ENCODE data around the gene DAP. TPM values are rescaled to one million over a fixed set of nuclear protein-coding genes. Genes with fewer than 3 reads are reported as not detected.

DAP gene
- total and polyA plus RNA-seq, 10 donors: 29.4 to 111 (median 65.2) TPM

DNA sequence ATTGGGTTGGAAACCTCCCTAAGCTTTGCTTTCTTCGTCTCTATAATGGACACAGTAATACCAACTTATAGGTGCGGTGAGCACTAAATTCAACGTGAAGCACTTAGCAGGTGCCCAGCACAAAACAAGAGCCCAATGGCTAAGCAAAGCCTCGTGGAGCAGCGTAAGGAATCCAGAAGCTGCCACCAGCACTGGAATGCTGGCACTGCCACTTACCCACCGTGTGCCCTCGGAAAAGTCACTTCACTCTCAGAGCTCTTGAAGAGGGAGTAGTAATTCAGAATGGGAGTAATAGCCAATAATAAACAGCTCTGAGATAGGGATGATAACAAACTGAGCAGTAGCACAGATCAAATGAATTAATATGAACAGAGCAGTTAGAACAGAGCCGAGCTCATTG, 16.4 kb downstream of the DAP start:
- WGBS, 5 donors: 85 to 94% (median 91%) methylated on average over 8 of the region's 8 CpGs
- Histone ChIP-seq H3K4me3 (no peak overlapping the region), H3K27me3 (replicated peaks in 1 of 7) (no peaks in the 10 kb centered on the region), H3K36me3 (peaks cover 0 to 90% (median 36%) of the 10 kb centered on the region in 6 donors), H3K9me3 (peaks cover 0 to 12% (median 6%) of the 10 kb centered on the region in 8 donors), H3K4me1 (peaks cover 0 to 41% (median 7%) of the 10 kb centered on the region in 6 donors), H3K27ac (no peak overlapping the region)
- DNase-seq: no peak
- TF ChIP-seq POLR2AphosphoS5 (IDR thresholded peaks at IDR 0.05) (no peak), POLR2A (IDR thresholded peaks at IDR 0.05) (no peak)
- TF ChIP-seq, protein P1, sequence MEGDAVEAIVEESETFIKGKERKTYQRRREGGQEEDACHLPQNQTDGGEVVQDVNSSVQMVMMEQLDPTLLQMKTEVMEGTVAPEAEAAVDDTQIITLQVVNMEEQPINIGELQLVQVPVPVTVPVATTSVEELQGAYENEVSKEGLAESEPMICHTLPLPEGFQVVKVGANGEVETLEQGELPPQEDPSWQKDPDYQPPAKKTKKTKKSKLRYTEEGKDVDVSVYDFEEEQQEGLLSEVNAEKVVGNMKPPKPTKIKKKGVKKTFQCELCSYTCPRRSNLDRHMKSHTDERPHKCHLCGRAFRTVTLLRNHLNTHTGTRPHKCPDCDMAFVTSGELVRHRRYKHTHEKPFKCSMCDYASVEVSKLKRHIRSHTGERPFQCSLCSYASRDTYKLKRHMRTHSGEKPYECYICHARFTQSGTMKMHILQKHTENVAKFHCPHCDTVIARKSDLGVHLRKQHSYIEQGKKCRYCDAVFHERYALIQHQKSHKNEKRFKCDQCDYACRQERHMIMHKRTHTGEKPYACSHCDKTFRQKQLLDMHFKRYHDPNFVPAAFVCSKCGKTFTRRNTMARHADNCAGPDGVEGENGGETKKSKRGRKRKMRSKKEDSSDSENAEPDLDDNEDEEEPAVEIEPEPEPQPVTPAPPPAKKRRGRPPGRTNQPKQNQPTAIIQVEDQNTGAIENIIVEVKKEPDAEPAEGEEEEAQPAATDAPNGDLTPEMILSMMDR (IDR thresholded peaks at IDR 0.05 in 8 of 11, conservative IDR thresholded peaks at IDR 0.05 in 3 of 11): no peak
- intact Hi-C loops (cut with DNase I; ENCODE audit: low total_unique reads): no loop called here

- Histone ChIP-seq H3K4me3 (no peak overlapping the region), H3K27me3 (replicated peaks in 1 of 7) (no peaks in the 10 kb centered on the region), H3K9me3 (peaks cover 0 to 12% (median 6%) of the 10 kb centered on the region in 8 donors), H3K4me1 (peaks cover 0 to 41% (median 7%) of the 10 kb centered on the region in 6 donors), H3K27ac (no peak overlapping the region), H3K36me3 (peaks cover 0 to 84% (median 36%) of the 10 kb centered on the region in 6 donors)
- intact Hi-C loops (cut with DNase I; ENCODE audit: low total_unique reads): no loop called here
- DNase-seq: no peak
- TF ChIP-seq, protein P1 (IDR thresholded peaks at IDR 0.05 in 8 of 11, conservative IDR thresholded peaks at IDR 0.05 in 3 of 11): no peak
- TF ChIP-seq POLR2AphosphoS5 (IDR thresholded peaks at IDR 0.05) (no peak), POLR2A (IDR thresholded peaks at IDR 0.05) (no peak)
Observed at GRCh38 chr5:10743951-10744350, 17.1 kb downstream of the DAP start.

DNA sequence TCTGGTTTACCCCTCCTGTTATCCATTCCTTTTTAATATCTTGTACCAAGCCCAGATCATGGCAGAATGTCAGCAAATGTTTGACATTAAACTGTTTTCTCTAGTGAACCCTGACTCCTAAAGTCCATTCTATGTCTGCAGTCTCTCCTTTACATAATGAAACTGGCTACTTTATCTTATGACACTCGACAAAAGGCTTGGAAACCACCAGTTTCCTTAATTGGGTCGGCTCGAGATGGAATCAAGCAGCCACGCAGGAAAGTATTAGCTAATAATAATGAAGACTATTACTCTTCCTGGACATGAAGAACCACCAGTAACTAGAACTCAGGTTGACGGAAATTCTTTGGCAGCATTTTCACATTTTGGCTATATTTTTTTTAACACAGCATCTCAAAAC, 17.5 kb downstream of the DAP start:
- 46 to 65% (median 59%) methylated on average over 5 of the region's 5 CpGs for WGBS, 5 donors
- Histone ChIP-seq H3K27ac (no peak overlapping the region), H3K9me3 (peaks cover 0 to 12% (median 6%) of the 10 kb centered on the region in 8 donors), H3K27me3 (replicated peaks in 1 of 7) (no peaks in the 10 kb centered on the region), H3K36me3 (peaks cover 0 to 84% (median 34%) of the 10 kb centered on the region in 6 donors), H3K4me3 (no peak overlapping the region), H3K4me1 (peaks cover 0 to 41% (median 7%) of the 10 kb centered on the region in 6 donors)
- TF ChIP-seq, protein P1 (IDR thresholded peaks at IDR 0.05 in 8 of 11, conservative IDR thresholded peaks at IDR 0.05 in 3 of 11): no peak
- no peak for TF ChIP-seq POLR2A (IDR thresholded peaks at IDR 0.05)
- no peak for TF ChIP-seq POLR2AphosphoS5 (IDR thresholded peaks at IDR 0.05)
- intact Hi-C loops (cut with DNase I; ENCODE audit: low total_unique reads): no loop called here
- DNase-seq: no peak

GRCh38 chr5:10741661-10742060, 19.4 kb downstream of the DAP start:
- TF ChIP-seq POLR2AphosphoS5 (IDR thresholded peaks at IDR 0.05): no peak
- no peak for TF ChIP-seq POLR2A (IDR thresholded peaks at IDR 0.05)
- TF ChIP-seq, protein P1 (IDR thresholded peaks at IDR 0.05 in 8 of 11, conservative IDR thresholded peaks at IDR 0.05 in 3 of 11): no peak
- no peak overlapping the region for H3K4me3 ChIP-seq

More at GRCh38 chr5:10741661-10742060, 19.4 kb downstream of the DAP start:
- 85 to 93% (median 91%) methylated on average over 9 of the region's 9 CpGs for WGBS, 5 donors
- peaks cover 0 to 76% (median 21%) of the 10 kb centered on the region in 6 donors for H3K36me3 ChIP-seq
- peaks cover 0 to 12% (median 6%) of the 10 kb centered on the region in 8 donors for H3K9me3 ChIP-seq
- no peak for DNase-seq
- peaks cover 0 to 37% (median 8%) of the 10 kb centered on the region in 6 donors for H3K4me1 ChIP-seq
- intact Hi-C loops (cut with DNase I; ENCODE audit: low total_unique reads): no loop called here
- no peak overlapping the region for H3K27ac ChIP-seq
- no peaks in the 10 kb centered on the region for H3K27me3 ChIP-seq (replicated peaks in 1 of 7)

All from spleen (tissue), 11 donors.